H9 (cell line): ENCODE data around the gene ELP6. TPM values are rescaled to one million over a fixed set of nuclear protein-coding genes. Genes with fewer than 3 reads are reported as not detected.

Experiments
- DNase-seq: peaks from one replicate; pipeline ENCODE4 v3.0.0-alpha.2; 2017
- H2AFZ ChIP-seq: one replicate; pipeline ENCODE4 v1.6.1; 2013; ENCODE audit warnings: mild to moderate bottlenecking, low read length, control low read depth, moderate library complexity
- H2AK5ac ChIP-seq: 2 replicates; pipeline ENCODE4 v1.6.1; 2013; ENCODE audit warnings: low read length, control low read depth, mixed read lengths; ENCODE audit not compliant: insufficient read length
- H2BK120ac ChIP-seq: one replicate; pipeline ENCODE4 v1.6.1; 2013; ENCODE audit warnings: low read depth, mild to moderate bottlenecking, low read length, control low read depth, inconsistent platforms; ENCODE audit not compliant: poor library complexity, severe bottlenecking
- H2BK12ac ChIP-seq: 2 replicates; pipeline ENCODE4 v1.6.1; 2013; ENCODE audit warnings: low read length, control low read depth, mixed read lengths, low read depth; ENCODE audit not compliant: insufficient read length
- H2BK15ac ChIP-seq: 2 replicates; pipeline ENCODE4 v1.6.1; 2013; ENCODE audit warnings: low read depth, low read length, control low read depth
- H2BK20ac ChIP-seq: one replicate; pipeline ENCODE4 v1.6.1; 2013; ENCODE audit warnings: low read depth, mild to moderate bottlenecking, low read length, control low read depth, inconsistent platforms; ENCODE audit not compliant: poor library complexity, severe bottlenecking
- H2BK5ac ChIP-seq: 2 replicates; pipeline ENCODE4 v1.6.1; 2013; ENCODE audit warnings: low read length, control low read depth, mixed read lengths; ENCODE audit not compliant: insufficient read length
- H3K14ac ChIP-seq: 2 replicates; pipeline ENCODE4 v1.6.1; 2013; ENCODE audit warnings: low read length, control low read depth; ENCODE audit not compliant: insufficient read depth
- H3K18ac ChIP-seq: 2 replicates; pipeline ENCODE4 v1.6.1; 2013; ENCODE audit warnings: low read depth, mild to moderate bottlenecking, mixed read lengths, low read length, control low read depth; ENCODE audit not compliant: insufficient read length
- H3K23ac ChIP-seq: 2 replicates; pipeline ENCODE4 v1.6.1; 2013; ENCODE audit warnings: low read length, control low read depth, mixed read lengths, low read depth; ENCODE audit not compliant: insufficient read length
- H3K23me2 ChIP-seq: 2 replicates; pipeline ENCODE4 v1.6.1; 2013; ENCODE audit warnings: low read depth, mild to moderate bottlenecking, mixed read lengths, low read length, control low read depth; ENCODE audit not compliant: insufficient read length, poor library complexity, severe bottlenecking
- H3K27ac ChIP-seq: 2 replicates; pipeline ENCODE4 v1.5.1; 2013; ENCODE audit warnings: low read length, control low read depth, mixed read lengths, low read depth; ENCODE audit not compliant: insufficient read length
- H3K27me3 ChIP-seq: 2 replicates; pipeline ENCODE4 v1.6.1; 2013; ENCODE audit warnings: low read length, control low read depth, inconsistent platforms; ENCODE audit not compliant: insufficient read depth
- H3K4ac ChIP-seq: 2 replicates; pipeline ENCODE4 v1.6.1; 2013; ENCODE audit warnings: low read depth, mild to moderate bottlenecking, control low read depth, inconsistent platforms, low read length, moderate library complexity
- H3K4me1 ChIP-seq: 2 replicates; pipeline ENCODE4 v1.6.1; 2013; ENCODE audit warnings: low read length, control low read depth, inconsistent platforms; ENCODE audit not compliant: insufficient read depth
- H3K4me2 ChIP-seq: 2 replicates; pipeline ENCODE4 v1.6.1; 2013; ENCODE audit warnings: low read length, control low read depth, mixed read lengths; ENCODE audit not compliant: insufficient read length, insufficient read depth
- H3K56ac ChIP-seq: 2 replicates; pipeline ENCODE4 v1.6.1; 2013; ENCODE audit warnings: low read depth, mild to moderate bottlenecking, mixed read lengths, low read length, control low read depth; ENCODE audit not compliant: insufficient read length
- H3K79me1 ChIP-seq: 2 replicates; pipeline ENCODE4 v1.6.1; 2013; ENCODE audit warnings: low read depth, mild to moderate bottlenecking, moderate library complexity, low read length, control low read depth, inconsistent platforms; ENCODE audit not compliant: insufficient read depth, poor library complexity, severe bottlenecking
- H3K79me2 ChIP-seq: 2 replicates; pipeline ENCODE4 v1.6.1; 2013; ENCODE audit warnings: low read length, control low read depth, inconsistent platforms; ENCODE audit not compliant: insufficient read depth
- H3K9ac ChIP-seq: 2 replicates; pipeline ENCODE4 v1.6.1; 2013; ENCODE audit warnings: low read length, control low read depth, mixed read lengths; ENCODE audit not compliant: insufficient read length; ENCODE audit errors: extremely low read depth
- H3K9me3 ChIP-seq: one replicate; pipeline ENCODE4 v1.6.1; 2013; ENCODE audit warnings: low read depth, low read length, inconsistent platforms; ENCODE audit not compliant: control insufficient read depth
- H3T11ph ChIP-seq: one replicate; pipeline ENCODE4 v1.6.1; 2013; ENCODE audit warnings: mild to moderate bottlenecking, low read length, control low read depth, inconsistent platforms
- H4K20me1 ChIP-seq: one replicate; pipeline ENCODE4 v1.6.1; 2013; ENCODE audit not compliant: control insufficient read depth, insufficient read length, insufficient read depth
- H4K5ac ChIP-seq: 2 replicates; pipeline ENCODE4 v1.6.1; 2013; ENCODE audit warnings: low read depth, mild to moderate bottlenecking, mixed read lengths, low read length, control low read depth; ENCODE audit not compliant: insufficient read length
- H4K8ac ChIP-seq: replicated peaks from 2 replicates; pipeline ENCODE4 v1.6.1; 2013; ENCODE audit warnings: low read length, control low read depth, mixed read lengths, low read depth; ENCODE audit not compliant: insufficient read length
- H4K91ac ChIP-seq: 2 replicates; pipeline ENCODE4 v1.6.1; 2013; ENCODE audit warnings: low read depth, mild to moderate bottlenecking, moderate library complexity, mixed read lengths, low read length, control low read depth; ENCODE audit not compliant: insufficient read length
- H3K27ac Mint-ChIP-seq, 3 experiments: 2 replicates in 2 of 3; 3 replicates in 1 of 3; pipeline ENCODE4 v1.8.0; 2020 to 2021; ENCODE audit warnings: mixed read lengths in 3 of 3, mild to moderate bottlenecking in 1 of 3, moderate library complexity in 1 of 3
- H3K27me3 Mint-ChIP-seq: 2 replicates; pipeline ENCODE4 v1.8.0; 2021; ENCODE audit warnings: low read depth, mild to moderate bottlenecking, moderate library complexity, mixed read lengths
- H3K36me3 Mint-ChIP-seq, 3 experiments: 2 replicates in 2 of 3; 3 replicates in 1 of 3; pipeline ENCODE4 v1.8.0; 2020 to 2021; ENCODE audit warnings: low read depth in 3 of 3, mixed read lengths in 3 of 3; ENCODE audit not compliant: insufficient read depth in 1 of 3
- H3K4me1 Mint-ChIP-seq, 2 experiments: 2 replicates each; pipeline ENCODE4 v1.8.0; 2020; ENCODE audit warnings: mixed read lengths in 2 of 2
- H3K4me3 Mint-ChIP-seq, 2 experiments: 2 replicates in 1 of 2; 3 replicates in 1 of 2; pipeline ENCODE4 v1.8.0; 2020 to 2021; ENCODE audit warnings: mild to moderate bottlenecking in 2 of 2, mixed read lengths in 2 of 2, moderate library complexity in 1 of 2
- H3K9me3 Mint-ChIP-seq, 2 experiments: 2 replicates in 1 of 2; 3 replicates in 1 of 2; pipeline ENCODE4 v1.8.0; 2020; ENCODE audit warnings: mild to moderate bottlenecking in 2 of 2, mixed read lengths in 2 of 2, moderate library complexity in 1 of 2
- CTCF ChIP-seq: fragments of 200-600 bp; sonication (generic); conservative IDR thresholded peaks from 3 replicates; pipeline ENCODE4 v1.8.0; 2021; ENCODE audit warnings: antibody characterized with exemption, mild to moderate bottlenecking
- WGBS: extraction: QIAGEN DNeasy Blood & Tissue Kit; methylation state at CpG from one replicate; pipeline ENCODE4 v1.1.7; 2013; ENCODE audit warnings: missing lambda C conversion rate, low lambda C conversion rate, mixed read lengths; ENCODE audit not compliant: insufficient read length; ENCODE audit errors: extremely low coverage; 5-methylcytosine and 5-hydroxymethylcytosine counted together
- total RNA-seq: library from RNA; stranded (reverse); gene quantifications from 2 replicates; pipeline ENCODE4 v1.2.1, GENCODE V29; 2021

ELP6 gene
- total RNA-seq, 1 experiment from 2014 or later: 53.9 TPM

GRCh38 chr3:47491186-47491585 is 22.3 kb downstream of the ELP6 start:
- no peaks in the 10 kb centered on the region for H3K4me1 ChIP-seq
- no peaks in the 10 kb centered on the region for H3K23me2 ChIP-seq
- no peak overlapping the region for H2BK5ac ChIP-seq
- no peaks in the 10 kb centered on the region for H3K9me3 Mint-ChIP-seq
- H4K91ac ChIP-seq: no peak overlapping the region
- H3K9ac ChIP-seq: no peak overlapping the region
- H3K27ac ChIP-seq: no peak overlapping the region
- no peak overlapping the region for H3K4ac ChIP-seq
- H3K23ac ChIP-seq: no peak overlapping the region
- no peak overlapping the region for H3K56ac ChIP-seq
- no peak overlapping the region for H3T11ph ChIP-seq
- no peak overlapping the region for H2BK12ac ChIP-seq
- H3K36me3 Mint-ChIP-seq: peaks cover 9 to 32% (median 29%) of the 10 kb centered on the region in 3 experiments; a peak in 6 of 7 replicates
- H4K20me1 ChIP-seq: no peaks in the 10 kb centered on the region
- H3K4me3 Mint-ChIP-seq: no peak overlapping the region
- H3K4me2 ChIP-seq: no peak overlapping the region
- H3K27me3 ChIP-seq: no peaks in the 10 kb centered on the region
- H3K27me3 Mint-ChIP-seq: no peaks in the 10 kb centered on the region
- no peak overlapping the region for H2AFZ ChIP-seq
- H4K8ac ChIP-seq: no peak overlapping the region
- peak overlapping the region in 2 of 3 experiments; percentile 62 to 74; a peak in 3 of 7 replicates for H3K27ac Mint-ChIP-seq
- no peak for TF ChIP-seq CTCF
- peaks cover 0 to 3% of the 10 kb centered on the region in 2 experiments; a peak in 1 of 4 replicates for H3K4me1 Mint-ChIP-seq
- no peak overlapping the region for H3K18ac ChIP-seq
- H3K14ac ChIP-seq: no peak overlapping the region
- H3K79me1 ChIP-seq: no peaks in the 10 kb centered on the region
- H4K5ac ChIP-seq: no peak overlapping the region
- no peaks in the 10 kb centered on the region for H3K9me3 ChIP-seq
- no peak overlapping the region for H2BK15ac ChIP-seq
- WGBS: no CpG with 5 or more reads among the region's 3 CpGs
- no peak overlapping the region for H2BK120ac ChIP-seq
- DNase-seq: no peak
- no peak overlapping the region for H2AK5ac ChIP-seq
- H2BK20ac ChIP-seq: no peak overlapping the region
- no peaks in the 10 kb centered on the region for H3K79me2 ChIP-seq
